ENCODE data around the gene GHRH. TPM values are rescaled to one million over a fixed set of nuclear protein-coding genes. Genes with fewer than 3 reads are reported as not detected.

Gene GHRH
- total and polyA plus RNA-seq, 2 of the 4 experiments (the other 2 are of a cell fraction) = not detected

- ATAC-seq (ENCODE audit: low read depth) (no peak), DNase-seq (no peak)
- 100% methylated on average over 1 of the region's 2 CpGs; no CpG with 5 or more reads in 1 of the 2 experiments for WGBS, 2 experiments (ENCODE audit: extremely low coverage in 2 of 2, insufficient read length in 1 of 2)
- no peak overlapping the region for H2AK9ac ChIP-seq (replicated peaks; ENCODE audit: low read depth, low read length, poor library complexity)
- H4K20me1 ChIP-seq (ENCODE audit: insufficient read depth, low read length) = peaks cover 20% of the 10 kb centered on the region; the same call in 1 of the 2 replicates
- no peak overlapping the region for H3K4me3 ChIP-seq (ENCODE audit: insufficient read depth, low read depth, low read length)
- H3K4me2 ChIP-seq (ENCODE audit: low read depth, low read length) = no peak overlapping the region
- CTCF ChIA-PET = no interaction called here
- no peak overlapping the region for H3K14ac ChIP-seq (replicated peaks; ENCODE audit: low read depth, low read length)
- H3K56ac ChIP-seq (ENCODE audit: extremely low read depth, insufficient read depth, low read length) = no peak overlapping the region
- no peak overlapping the region for H4K8ac ChIP-seq (ENCODE audit: low read depth in 2 of 2, low read length in 2 of 2)
- POLR2A ChIA-PET (ENCODE audit: unreplicated experiment) = no interaction called here
- H2BK15ac ChIP-seq (ENCODE audit: low read depth, low read length) = no peak overlapping the region
- H3K27me3 ChIP-seq (ENCODE audit: control insufficient read depth, insufficient read depth, low read length) = no peaks in the 10 kb centered on the region
- intact Hi-C loops (cut with micrococcal nuclease) (no loop called here), dilution Hi-C loops (cut with HindIII; ENCODE audit: low sequenced_read_pairs, unreplicated experiment) (no loop called here), in situ Hi-C loops (cut with MboI; ENCODE audit: low sequenced_read_pairs) (no loop called here)
- H3K4me1 ChIP-seq (ENCODE audit: control insufficient read depth, insufficient read depth, low read length) = peaks cover 11% of the 10 kb centered on the region
- H2AK5ac ChIP-seq (ENCODE audit: low read depth, low read length) = no peak overlapping the region
- H2BK5ac ChIP-seq (ENCODE audit: low read depth, low read length, poor library complexity, severe bottlenecking) = no peak overlapping the region
- no peak overlapping the region for H4K91ac ChIP-seq (ENCODE audit: insufficient read depth, low read depth, low read length)
- H2AFZ ChIP-seq (replicated peaks; ENCODE audit: low read length, poor library complexity) = no peak overlapping the region
- H3K23ac ChIP-seq (ENCODE audit: low read depth, low read length) = no peak overlapping the region
- no peak overlapping the region for H3K18ac ChIP-seq (ENCODE audit: low read depth, low read length)
- H3K9me1 ChIP-seq (ENCODE audit: insufficient read depth, low read length) = peaks cover 35% of the 10 kb centered on the region
- peaks cover 26% of the 10 kb centered on the region for H3K36me3 ChIP-seq (ENCODE audit: control insufficient read depth, insufficient read depth, low read length)
- no TSS peak for BruUV-seq (replicated peaks)
- H2BK20ac ChIP-seq (ENCODE audit: low read depth, low read length) = no peak overlapping the region
- H3K4ac ChIP-seq (ENCODE audit: low read depth, low read length) = no peak overlapping the region
- no peak overlapping the region for H3K27ac ChIP-seq (ENCODE audit: insufficient read depth, low read length)
- H2BK120ac ChIP-seq (ENCODE audit: low read depth, low read length) = no peak overlapping the region
- TF ChIP-seq SMC3 (IDR thresholded peaks at IDR 0.05; ENCODE audit: low read depth, low read length) (no peak), RAD21 (IDR thresholded peaks at IDR 0.05; ENCODE audit: low read length) (no peak), RFX5 (IDR thresholded peaks at IDR 0.05; ENCODE audit: low read depth, low read length) (no peak), FOS (IDR thresholded peaks at IDR 0.05; ENCODE audit: low read depth, low read length) (no peak)
- no peaks in the 10 kb centered on the region for H3K9me3 ChIP-seq (ENCODE audit: control insufficient read depth, insufficient read depth, low read length)
- no peak overlapping the region for H3K9ac ChIP-seq (ENCODE audit: low read depth, low read length)
- H4K5ac ChIP-seq (ENCODE audit: low read depth, low read length) = no peak overlapping the region
- peaks cover 52 to 79% of the 10 kb centered on the region in 2 experiments for H3K79me1 ChIP-seq (ENCODE audit: low read depth in 1 of 2, low read length in 2 of 2)
Measured at GRCh38 chr20:37302981-37303380, 41.4 kb upstream of the GHRH start.

Data from IMR-90 (cell line).